ENCODE data around the gene STAM.

The STAM gene

DNA sequence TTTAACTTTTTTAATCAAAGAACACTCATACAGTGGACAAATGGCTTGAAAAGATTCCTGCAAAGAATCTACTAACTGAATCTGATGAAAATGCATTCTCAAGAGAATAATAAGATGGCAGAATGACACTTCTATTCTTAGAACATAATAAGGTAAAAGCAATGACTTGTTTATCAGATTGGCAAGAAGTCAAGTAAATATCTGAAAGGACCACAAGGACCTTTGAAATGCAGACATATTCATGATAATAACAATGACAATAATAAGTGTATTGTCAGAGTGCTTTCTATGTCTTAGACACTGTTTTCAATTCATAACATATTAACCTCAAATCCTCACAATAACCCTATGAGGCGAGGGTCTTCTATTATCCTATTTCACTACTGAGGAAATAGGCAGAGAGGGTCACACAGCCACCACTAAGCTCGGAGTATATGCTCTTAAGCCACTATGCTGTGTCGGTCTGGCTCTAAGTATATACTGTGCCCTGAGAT, 37.4 kb upstream of the STAM start:
- Histone ChIP-seq H3K36me3 (ENCODE audit: control insufficient read depth in 1 of 2, insufficient read depth in 2 of 2, low read length in 2 of 2) (no peaks in the 10 kb centered on the region), H4K12ac (ENCODE audit: low read depth, low read length) (no peak overlapping the region), H3K4ac (ENCODE audit: low read depth, low read length) (no peak overlapping the region), H3K27ac (ENCODE audit: low read depth, low read length) (no peak overlapping the region), H3K79me2 (ENCODE audit: control insufficient read depth, insufficient read depth, low read length, poor library complexity) (no peaks in the 10 kb centered on the region), H3K4me3 (ENCODE audit: low read depth, low read length) (no peak overlapping the region), H4K91ac (ENCODE audit: low read depth, low read length) (no peak overlapping the region), H2BK120ac (ENCODE audit: insufficient read depth, low read length, poor library complexity) (no peak overlapping the region), H3K9ac (ENCODE audit: low read length) (no peak overlapping the region), H3K18ac (ENCODE audit: low read length) (no peak overlapping the region), H2AFZ (ENCODE audit: insufficient read depth, low read length, poor library complexity) (no peak overlapping the region), H3K9me3 (ENCODE audit: insufficient read depth, low read depth, low read length) (no peaks in the 10 kb centered on the region), H2AK5ac (ENCODE audit: low read length) (no peak overlapping the region), H3K4me1 (ENCODE audit: control insufficient read depth in 1 of 2, insufficient read depth in 2 of 2, low read length in 2 of 2) (no peaks in the 10 kb centered on the region), H3K27me3 (ENCODE audit: insufficient read depth, low read length) (no peaks in the 10 kb centered on the region), H4K8ac (ENCODE audit: low read depth, low read length) (no peak overlapping the region), H3K23ac (ENCODE audit: low read length) (no peak overlapping the region), H3K4me2 (ENCODE audit: low read length) (no peak overlapping the region), H3K14ac (ENCODE audit: low read length) (no peak overlapping the region), H2BK12ac (ENCODE audit: low read length) (no peak overlapping the region), H2BK5ac (ENCODE audit: low read depth, low read length, poor library complexity) (no peak overlapping the region), H3K79me1 (ENCODE audit: low read length) (no peaks in the 10 kb centered on the region)
- WGBS (ENCODE audit: extremely low coverage, insufficient coverage, insufficient read length), result no CpG with 5 or more reads among the region's 3 CpGs
- no peak for DNase-seq

DNA sequence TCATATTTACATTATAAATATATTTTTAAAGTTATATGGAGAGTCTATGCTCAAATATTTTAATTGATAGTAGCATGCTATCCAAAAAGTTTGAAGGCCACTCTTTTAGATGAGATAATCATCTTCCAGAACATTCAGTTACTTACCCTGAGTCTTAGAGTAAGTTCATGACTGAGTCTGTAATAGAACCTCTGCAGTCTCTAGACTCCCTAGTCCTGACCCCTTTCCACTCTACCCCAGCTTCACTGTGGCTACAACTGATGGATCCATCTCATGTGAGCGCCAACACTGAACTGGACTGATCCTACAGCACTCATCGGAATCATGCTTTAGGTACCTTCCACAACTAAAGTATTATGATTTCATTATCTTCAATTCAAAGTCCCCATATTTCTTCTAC, 36.9 kb upstream of the STAM start:
- Histone ChIP-seq H4K12ac (ENCODE audit: low read depth, low read length) (no peak overlapping the region), H3K9me3 (ENCODE audit: insufficient read depth, low read depth, low read length) (no peaks in the 10 kb centered on the region), H3K79me2 (ENCODE audit: control insufficient read depth, insufficient read depth, low read length, poor library complexity) (no peaks in the 10 kb centered on the region), H3K27me3 (ENCODE audit: insufficient read depth, low read length) (no peaks in the 10 kb centered on the region), H3K9ac (ENCODE audit: low read length) (no peak overlapping the region), H3K4me3 (ENCODE audit: low read depth, low read length) (no peak overlapping the region), H2AFZ (ENCODE audit: insufficient read depth, low read length, poor library complexity) (no peak overlapping the region), H3K4me1 (ENCODE audit: control insufficient read depth in 1 of 2, insufficient read depth in 2 of 2, low read length in 2 of 2) (no peaks in the 10 kb centered on the region), H2BK5ac (ENCODE audit: low read depth, low read length, poor library complexity) (no peak overlapping the region), H4K91ac (ENCODE audit: low read depth, low read length) (no peak overlapping the region), H3K36me3 (ENCODE audit: control insufficient read depth in 1 of 2, insufficient read depth in 2 of 2, low read length in 2 of 2) (no peaks in the 10 kb centered on the region), H3K14ac (ENCODE audit: low read length) (no peak overlapping the region), H3K18ac (ENCODE audit: low read length) (no peak overlapping the region), H2AK5ac (ENCODE audit: low read length) (no peak overlapping the region), H3K79me1 (ENCODE audit: low read length) (no peaks in the 10 kb centered on the region), H3K27ac (ENCODE audit: low read depth, low read length) (no peak overlapping the region), H2BK120ac (ENCODE audit: insufficient read depth, low read length, poor library complexity) (no peak overlapping the region), H3K4ac (ENCODE audit: low read depth, low read length) (no peak overlapping the region), H4K8ac (ENCODE audit: low read depth, low read length) (no peak overlapping the region), H3K23ac (ENCODE audit: low read length) (no peak overlapping the region), H3K4me2 (ENCODE audit: low read length) (no peak overlapping the region), H2BK12ac (ENCODE audit: low read length) (no peak overlapping the region)
- DNase-seq, result no peak
- WGBS (ENCODE audit: extremely low coverage, insufficient coverage, insufficient read length), result no CpG with 5 or more reads among the region's 2 CpGs

DNA sequence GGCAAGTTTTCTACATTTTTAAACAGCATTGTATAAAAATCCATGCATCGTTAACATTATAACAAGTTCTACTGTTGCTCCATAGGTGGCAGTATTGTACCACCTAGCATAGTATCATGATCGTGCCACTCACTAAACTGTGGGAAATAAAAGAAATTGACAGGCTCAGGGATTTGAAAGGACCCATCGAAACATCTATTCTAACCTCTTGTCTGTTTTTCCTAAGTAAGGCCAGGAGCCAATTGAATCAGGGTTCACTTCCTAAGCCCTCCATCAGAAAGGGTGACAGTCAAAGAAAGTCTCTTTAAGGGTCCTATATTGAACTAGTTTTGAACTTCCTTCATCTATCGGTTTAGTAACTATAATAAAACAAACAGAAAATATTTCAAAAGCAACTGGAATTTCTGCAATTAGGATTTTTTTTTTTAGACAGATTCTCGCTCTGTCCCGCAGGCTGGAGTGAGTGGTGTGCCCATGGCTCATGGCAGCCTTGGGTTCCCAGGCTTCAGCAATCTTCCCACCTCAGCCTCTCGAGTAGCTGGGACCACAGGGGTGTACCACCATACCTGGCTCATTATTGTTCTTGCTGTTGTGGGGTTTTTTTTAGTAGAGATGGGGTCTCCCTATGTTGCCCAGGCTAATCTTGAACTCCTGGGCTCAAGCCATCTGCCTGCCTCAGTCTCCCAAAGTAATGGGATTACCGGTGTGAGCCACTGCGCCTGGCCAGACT, 36.2 kb upstream of the STAM start:
- Histone ChIP-seq H2BK5ac (ENCODE audit: low read depth, low read length, poor library complexity) (no peak overlapping the region), H3K27ac (ENCODE audit: low read depth, low read length) (no peak overlapping the region), H3K9me3 (ENCODE audit: insufficient read depth, low read depth, low read length) (no peaks in the 10 kb centered on the region), H3K4ac (ENCODE audit: low read depth, low read length) (no peak overlapping the region), H3K4me2 (ENCODE audit: low read length) (no peak overlapping the region), H3K14ac (ENCODE audit: low read length) (no peak overlapping the region), H3K9ac (ENCODE audit: low read length) (no peak overlapping the region), H4K91ac (ENCODE audit: low read depth, low read length) (no peak overlapping the region), H3K79me1 (ENCODE audit: low read length) (no peaks in the 10 kb centered on the region), H3K18ac (ENCODE audit: low read length) (no peak overlapping the region), H2AK5ac (ENCODE audit: low read length) (no peak overlapping the region), H3K36me3 (ENCODE audit: control insufficient read depth in 1 of 2, insufficient read depth in 2 of 2, low read length in 2 of 2) (no peaks in the 10 kb centered on the region), H3K4me3 (ENCODE audit: low read depth, low read length) (no peak overlapping the region), H2AFZ (ENCODE audit: insufficient read depth, low read length, poor library complexity) (no peak overlapping the region), H4K12ac (ENCODE audit: low read depth, low read length) (no peak overlapping the region), H3K27me3 (ENCODE audit: insufficient read depth, low read length) (no peaks in the 10 kb centered on the region), H3K23ac (ENCODE audit: low read length) (no peak overlapping the region), H3K79me2 (ENCODE audit: control insufficient read depth, insufficient read depth, low read length, poor library complexity) (no peaks in the 10 kb centered on the region), H3K4me1 (ENCODE audit: control insufficient read depth in 1 of 2, insufficient read depth in 2 of 2, low read length in 2 of 2) (no peaks in the 10 kb centered on the region), H2BK12ac (ENCODE audit: low read length) (no peak overlapping the region), H4K8ac (ENCODE audit: low read depth, low read length) (no peak overlapping the region), H2BK120ac (ENCODE audit: insufficient read depth, low read length, poor library complexity) (no peak overlapping the region)
- DNase-seq, result peak; percentile 15 to 74
- no CpG with 5 or more reads among the region's 9 CpGs for WGBS (ENCODE audit: extremely low coverage, insufficient coverage, insufficient read length)

DNA sequence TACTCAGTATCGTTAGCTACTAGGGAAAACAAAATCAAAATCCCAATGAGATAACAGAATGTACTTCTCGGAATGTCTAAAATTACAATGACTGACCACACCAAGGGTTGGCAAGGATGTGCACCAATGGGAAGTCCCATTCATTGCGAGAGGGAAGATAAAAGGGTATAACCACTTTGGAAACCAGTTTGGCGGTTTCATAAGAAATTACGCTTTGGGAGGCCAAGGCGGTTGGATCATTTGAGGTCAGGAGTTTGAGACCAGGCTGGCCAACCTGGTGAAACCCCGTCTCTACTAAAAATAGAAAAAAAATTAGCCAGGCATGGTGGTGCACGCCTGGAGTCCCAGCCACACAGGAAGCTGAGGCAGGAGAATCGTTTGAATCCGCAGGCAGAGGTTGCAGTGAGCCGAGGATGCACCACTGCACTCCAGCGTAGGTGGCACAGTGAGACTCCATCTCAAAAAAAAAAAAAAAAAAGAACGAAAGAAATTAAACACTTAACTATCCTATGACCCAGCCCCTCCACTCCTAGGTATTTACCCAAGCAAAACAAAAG, 34.4 kb upstream of the STAM start:
- Histone ChIP-seq H3K79me2 (ENCODE audit: control insufficient read depth, insufficient read depth, low read length, poor library complexity) (no peaks in the 10 kb centered on the region), H2BK12ac (ENCODE audit: low read length) (no peak overlapping the region), H2AK5ac (ENCODE audit: low read length) (no peak overlapping the region), H3K4me1 (ENCODE audit: control insufficient read depth in 1 of 2, insufficient read depth in 2 of 2, low read length in 2 of 2) (no peaks in the 10 kb centered on the region), H2AFZ (ENCODE audit: insufficient read depth, low read length, poor library complexity) (no peak overlapping the region), H3K27ac (ENCODE audit: low read depth, low read length) (no peak overlapping the region), H3K27me3 (ENCODE audit: insufficient read depth, low read length) (no peaks in the 10 kb centered on the region), H3K18ac (ENCODE audit: low read length) (no peak overlapping the region), H3K4me2 (ENCODE audit: low read length) (no peak overlapping the region), H3K9ac (ENCODE audit: low read length) (no peak overlapping the region), H3K14ac (ENCODE audit: low read length) (no peak overlapping the region), H3K4me3 (ENCODE audit: low read depth, low read length) (no peak overlapping the region), H4K91ac (ENCODE audit: low read depth, low read length) (no peak overlapping the region), H4K12ac (ENCODE audit: low read depth, low read length) (no peak overlapping the region), H3K4ac (ENCODE audit: low read depth, low read length) (no peak overlapping the region), H3K23ac (ENCODE audit: low read length) (no peak overlapping the region), H3K9me3 (ENCODE audit: insufficient read depth, low read depth, low read length) (no peaks in the 10 kb centered on the region), H3K79me1 (ENCODE audit: low read length) (no peaks in the 10 kb centered on the region), H2BK5ac (ENCODE audit: low read depth, low read length, poor library complexity) (no peak overlapping the region), H4K8ac (ENCODE audit: low read depth, low read length) (no peak overlapping the region), H2BK120ac (ENCODE audit: insufficient read depth, low read length, poor library complexity) (no peak overlapping the region), H3K36me3 (ENCODE audit: control insufficient read depth in 1 of 2, insufficient read depth in 2 of 2, low read length in 2 of 2) (no peaks in the 10 kb centered on the region)
- DNase-seq, result no peak
- WGBS (ENCODE audit: extremely low coverage, insufficient coverage, insufficient read length), result no CpG with 5 or more reads among the region's 13 CpGs

Data from trophoblast cell (in vitro differentiated cells and primary cell).